Measurements from ENCODE around the gene ATP8B3. TPM values are rescaled to one million over a fixed set of nuclear protein-coding genes. Genes with fewer than 3 reads are reported as not detected.

ATP8B3 gene
- total and polyA plus RNA-seq, 4 donors = 0.38 to 4.7 (median 1.2) TPM

DNA sequence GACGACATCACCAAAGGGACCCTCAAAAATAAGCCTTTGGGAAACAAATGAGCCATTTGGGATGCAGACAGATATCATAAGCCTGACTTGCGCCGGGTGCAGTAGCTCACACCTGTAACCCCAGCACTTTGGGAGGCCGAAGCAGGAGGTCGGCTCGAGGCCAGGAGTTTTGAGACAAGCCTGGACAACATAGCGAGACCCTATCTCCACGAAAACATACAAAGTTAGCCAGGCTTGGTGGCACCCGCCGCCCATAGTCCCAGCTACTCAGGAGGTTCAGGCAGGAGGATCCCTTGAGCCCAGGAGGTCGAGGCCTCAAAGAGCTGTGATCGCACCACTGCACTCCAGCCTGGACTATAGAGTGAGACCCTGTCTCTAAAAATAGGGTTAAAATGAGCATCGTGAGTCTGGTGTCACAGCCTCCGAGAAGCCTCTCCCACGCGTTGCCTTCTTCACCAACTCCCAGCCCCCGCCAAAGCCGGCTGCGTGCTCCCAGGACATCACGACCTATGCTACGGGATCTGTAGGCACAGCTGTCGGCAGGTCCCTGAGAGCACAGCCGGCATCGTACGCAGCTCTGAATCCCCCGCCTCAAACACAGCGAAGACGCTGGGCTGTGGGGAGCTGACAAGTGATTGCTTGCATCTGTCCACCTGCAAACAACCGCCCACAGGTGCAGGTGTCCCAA, 34.6 kb upstream of the ATP8B3 start:
- no peak overlapping the region for H3K27ac ChIP-seq (ENCODE audit: low read depth in 1 of 2, low read length in 2 of 2)
- 80 to 84% methylated on average over 29 of the region's 29 CpGs for WGBS, 2 donors
- intact Hi-C loops (cut with DNase I) = no loop called here
- no peak for DNase-seq
- peaks cover 0 to 3% of the 10 kb centered on the region in 2 donors for H3K4me1 ChIP-seq (ENCODE audit: control insufficient read depth in 1 of 2, insufficient read depth in 2 of 2, low read length in 2 of 2)
- no peaks in the 10 kb centered on the region for H3K9me3 ChIP-seq (ENCODE audit: control insufficient read depth, low read length)
- ATAC-seq (ENCODE audit: low FRiP score) = no peak
- H3K36me3 ChIP-seq (ENCODE audit: control insufficient read depth in 1 of 2, insufficient read depth in 2 of 2, low read length in 1 of 2) = no peaks in the 10 kb centered on the region
- H3K27me3 ChIP-seq (ENCODE audit: control insufficient read depth in 1 of 2, insufficient read depth in 2 of 2, low read length in 1 of 2) = no peaks in the 10 kb centered on the region
- no peak overlapping the region for H3K4me3 ChIP-seq (ENCODE audit: low read length in 2 of 2)

GRCh38 chr19:1845642-1846041, 33.6 kb upstream of the ATP8B3 start:
- Histone ChIP-seq H3K27ac (ENCODE audit: low read depth in 1 of 2, low read length in 2 of 2) (no peak overlapping the region), H3K27me3 (ENCODE audit: control insufficient read depth in 1 of 2, insufficient read depth in 2 of 2, low read length in 1 of 2) (no peaks in the 10 kb centered on the region), H3K9me3 (ENCODE audit: control insufficient read depth, low read length) (no peaks in the 10 kb centered on the region), H3K36me3 (ENCODE audit: control insufficient read depth in 1 of 2, insufficient read depth in 2 of 2, low read length in 1 of 2) (no peaks in the 10 kb centered on the region), H3K4me3 (ENCODE audit: low read length in 2 of 2) (no peak overlapping the region), H3K4me1 (ENCODE audit: control insufficient read depth in 1 of 2, insufficient read depth in 2 of 2, low read length in 2 of 2) (peaks cover 0 to 3% of the 10 kb centered on the region in 2 donors)
- 89 to 92% methylated on average over 11 of the region's 11 CpGs for WGBS, 2 donors
- DNase-seq = no peak
- intact Hi-C loops (cut with DNase I) = no loop called here
- ATAC-seq (ENCODE audit: low FRiP score) = no peak

DNA sequence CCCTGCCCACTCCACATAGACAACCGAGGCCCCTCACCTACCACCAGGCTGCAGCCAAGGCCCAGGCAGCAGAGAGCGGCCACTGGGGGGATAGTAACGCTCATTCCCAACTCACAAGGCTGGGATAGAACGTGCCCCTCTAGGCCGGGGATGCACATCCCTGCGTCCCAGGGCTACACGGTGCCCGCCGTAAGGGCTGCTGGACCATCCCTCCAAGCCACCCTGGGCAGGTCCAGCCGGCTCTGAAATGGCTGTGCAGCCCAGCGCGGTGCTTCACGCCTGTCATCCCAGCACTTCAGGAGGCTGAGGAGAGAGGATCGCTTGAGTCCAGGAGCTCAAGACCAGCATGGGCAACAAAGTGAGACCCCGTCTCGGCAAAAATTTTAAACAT, 33.0 kb upstream of the ATP8B3 start:
- Histone ChIP-seq H3K9me3 (ENCODE audit: control insufficient read depth, low read length) (no peaks in the 10 kb centered on the region), H3K4me1 (ENCODE audit: control insufficient read depth in 1 of 2, insufficient read depth in 2 of 2, low read length in 2 of 2) (peaks cover 0 to 3% of the 10 kb centered on the region in 2 donors), H3K27me3 (ENCODE audit: control insufficient read depth in 1 of 2, insufficient read depth in 2 of 2, low read length in 1 of 2) (no peaks in the 10 kb centered on the region), H3K27ac (ENCODE audit: low read depth in 1 of 2, low read length in 2 of 2) (no peak overlapping the region), H3K36me3 (ENCODE audit: control insufficient read depth in 1 of 2, insufficient read depth in 2 of 2, low read length in 1 of 2) (no peaks in the 10 kb centered on the region), H3K4me3 (ENCODE audit: low read length in 2 of 2) (no peak overlapping the region)
- WGBS, 2 donors = 86 to 89% methylated on average over 16 of the region's 16 CpGs
- no peak for DNase-seq
- intact Hi-C loops (cut with DNase I) = no loop called here
- no peak for ATAC-seq (ENCODE audit: low FRiP score)

DNA sequence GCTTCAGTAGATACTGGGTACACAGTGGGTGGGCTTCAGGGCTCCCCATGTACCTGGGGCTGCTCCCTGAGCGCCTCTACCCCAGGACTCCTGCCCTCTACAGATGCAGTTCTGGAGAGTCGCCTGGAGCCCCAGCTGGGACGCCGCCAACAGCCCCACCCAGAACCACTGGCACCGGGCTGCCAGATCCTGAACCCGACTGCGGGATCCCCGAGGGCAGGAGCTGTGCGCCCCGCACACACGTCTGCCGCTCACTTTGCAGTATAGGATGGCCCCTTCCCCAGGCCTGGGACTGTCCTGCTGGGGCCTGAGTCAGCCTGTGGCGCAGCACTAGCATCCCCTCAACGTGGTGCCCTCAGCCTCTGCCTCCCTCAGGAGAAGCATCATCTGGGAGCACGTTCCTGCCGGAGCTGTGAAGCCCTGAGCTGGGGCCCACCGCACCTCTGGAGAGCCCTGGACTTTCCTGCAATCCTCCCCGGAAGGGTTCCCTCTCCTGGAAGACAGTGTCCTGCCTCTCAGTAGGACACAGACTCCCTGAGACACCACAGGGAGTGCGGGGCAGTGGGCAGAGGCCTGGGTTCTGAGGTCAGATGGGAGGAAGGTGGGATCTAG, 32.5 kb upstream of the ATP8B3 start:
- H3K27me3 ChIP-seq (ENCODE audit: control insufficient read depth in 1 of 2, insufficient read depth in 2 of 2, low read length in 1 of 2) = no peaks in the 10 kb centered on the region
- intact Hi-C loops (cut with DNase I) = no loop called here
- ATAC-seq (ENCODE audit: low FRiP score) = no peak
- 74 to 80% methylated on average over 19 of the region's 19 CpGs for WGBS, 2 donors
- H3K4me3 ChIP-seq (ENCODE audit: low read length in 2 of 2) = no peak overlapping the region
- H3K27ac ChIP-seq (ENCODE audit: low read depth in 1 of 2, low read length in 2 of 2) = no peak overlapping the region
- no peaks in the 10 kb centered on the region for H3K36me3 ChIP-seq (ENCODE audit: control insufficient read depth in 1 of 2, insufficient read depth in 2 of 2, low read length in 1 of 2)
- DNase-seq = no peak
- H3K4me1 ChIP-seq (ENCODE audit: control insufficient read depth in 1 of 2, insufficient read depth in 2 of 2, low read length in 2 of 2) = peaks cover 0 to 3% of the 10 kb centered on the region in 2 donors
- no peaks in the 10 kb centered on the region for H3K9me3 ChIP-seq (ENCODE audit: control insufficient read depth, low read length)

DNA sequence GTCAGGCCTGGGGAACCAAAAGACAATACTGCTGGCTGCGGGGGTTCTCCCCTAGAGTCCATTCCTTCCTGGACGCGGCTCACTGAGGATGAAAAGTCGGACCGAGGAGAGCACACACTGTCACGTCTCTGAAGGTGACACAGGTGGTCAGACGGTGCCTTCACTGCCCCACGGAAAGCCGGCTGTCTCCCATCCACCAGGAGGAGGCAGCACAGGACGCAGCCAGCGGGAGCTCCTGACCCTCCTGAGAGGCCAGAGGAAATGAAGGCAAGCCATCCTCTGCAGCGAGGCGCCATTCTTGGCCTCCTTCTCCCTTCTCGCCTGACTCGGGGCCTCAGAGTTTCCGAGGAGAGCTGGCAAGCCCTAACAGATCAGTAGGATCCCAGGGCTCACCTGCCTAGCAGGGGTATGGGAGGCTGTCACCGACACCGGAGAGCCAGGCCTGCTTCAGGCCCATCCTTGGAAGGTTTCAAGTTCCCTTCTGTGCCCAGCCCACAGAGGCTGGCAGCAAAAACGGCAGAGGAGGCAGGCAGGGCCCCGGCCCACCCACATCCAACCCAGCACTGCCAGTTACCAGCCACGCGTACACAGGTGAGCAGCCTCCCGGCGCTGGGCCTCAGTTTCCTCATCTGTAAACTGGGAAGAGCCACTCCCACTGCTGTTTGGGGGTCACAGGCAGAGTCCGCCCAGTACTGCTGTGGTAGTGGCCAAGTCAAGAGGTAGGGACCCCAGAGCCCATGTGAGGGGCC, 31.7 kb upstream of the ATP8B3 start:
- intact Hi-C loops (cut with DNase I) = no loop called here
- H3K27ac ChIP-seq (ENCODE audit: low read depth in 1 of 2, low read length in 2 of 2) = no peak overlapping the region
- H3K4me3 ChIP-seq (ENCODE audit: low read length in 2 of 2) = no peak overlapping the region
- H3K9me3 ChIP-seq (ENCODE audit: control insufficient read depth, low read length) = no peaks in the 10 kb centered on the region
- DNase-seq (no peak), ATAC-seq (ENCODE audit: low FRiP score) (no peak)
- 73 to 78% methylated on average over 25 of the region's 25 CpGs for WGBS, 2 donors
- peaks cover 0 to 3% of the 10 kb centered on the region in 2 donors for H3K4me1 ChIP-seq (ENCODE audit: control insufficient read depth in 1 of 2, insufficient read depth in 2 of 2, low read length in 2 of 2)
- no peaks in the 10 kb centered on the region for H3K27me3 ChIP-seq (ENCODE audit: control insufficient read depth in 1 of 2, insufficient read depth in 2 of 2, low read length in 1 of 2)
- no peaks in the 10 kb centered on the region for H3K36me3 ChIP-seq (ENCODE audit: control insufficient read depth in 1 of 2, insufficient read depth in 2 of 2, low read length in 1 of 2)

DNA sequence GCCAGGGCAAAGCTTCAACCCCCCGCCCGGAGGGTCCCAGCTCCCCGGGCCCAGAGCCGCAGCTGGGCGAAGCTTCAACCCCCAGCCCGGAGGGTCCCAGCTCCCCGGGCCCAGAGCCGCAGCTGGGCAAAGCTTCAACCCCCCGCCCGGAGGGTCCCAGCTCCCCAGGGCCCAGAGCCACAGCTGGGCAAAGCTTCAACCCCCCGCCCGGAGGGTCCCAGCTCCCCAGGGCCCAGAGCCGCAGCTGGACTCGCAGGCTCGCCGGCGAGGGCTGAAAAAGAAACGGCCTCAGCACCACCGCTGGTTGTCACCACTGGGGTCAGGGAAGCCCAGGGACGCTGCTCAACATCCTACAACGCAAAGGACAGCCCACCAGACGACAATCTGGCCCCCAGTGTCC, 31.0 kb upstream of the ATP8B3 start:
- H3K36me3 ChIP-seq (ENCODE audit: control insufficient read depth in 1 of 2, insufficient read depth in 2 of 2, low read length in 1 of 2) = no peaks in the 10 kb centered on the region
- no peak overlapping the region for H3K4me3 ChIP-seq (ENCODE audit: low read length in 2 of 2)
- no peak overlapping the region for H3K27ac ChIP-seq (ENCODE audit: low read depth in 1 of 2, low read length in 2 of 2)
- intact Hi-C loops (cut with DNase I) = no loop called here
- DNase-seq = no peak
- H3K27me3 ChIP-seq (ENCODE audit: control insufficient read depth in 1 of 2, insufficient read depth in 2 of 2, low read length in 1 of 2) = no peaks in the 10 kb centered on the region
- 82 to 87% methylated on average over 22 of the region's 22 CpGs for WGBS, 2 donors
- no peak for ATAC-seq (ENCODE audit: low FRiP score)
- H3K9me3 ChIP-seq (ENCODE audit: control insufficient read depth, low read length) = no peaks in the 10 kb centered on the region
- peaks cover 0 to 3% of the 10 kb centered on the region in 2 donors for H3K4me1 ChIP-seq (ENCODE audit: control insufficient read depth in 1 of 2, insufficient read depth in 2 of 2, low read length in 2 of 2)

DNA sequence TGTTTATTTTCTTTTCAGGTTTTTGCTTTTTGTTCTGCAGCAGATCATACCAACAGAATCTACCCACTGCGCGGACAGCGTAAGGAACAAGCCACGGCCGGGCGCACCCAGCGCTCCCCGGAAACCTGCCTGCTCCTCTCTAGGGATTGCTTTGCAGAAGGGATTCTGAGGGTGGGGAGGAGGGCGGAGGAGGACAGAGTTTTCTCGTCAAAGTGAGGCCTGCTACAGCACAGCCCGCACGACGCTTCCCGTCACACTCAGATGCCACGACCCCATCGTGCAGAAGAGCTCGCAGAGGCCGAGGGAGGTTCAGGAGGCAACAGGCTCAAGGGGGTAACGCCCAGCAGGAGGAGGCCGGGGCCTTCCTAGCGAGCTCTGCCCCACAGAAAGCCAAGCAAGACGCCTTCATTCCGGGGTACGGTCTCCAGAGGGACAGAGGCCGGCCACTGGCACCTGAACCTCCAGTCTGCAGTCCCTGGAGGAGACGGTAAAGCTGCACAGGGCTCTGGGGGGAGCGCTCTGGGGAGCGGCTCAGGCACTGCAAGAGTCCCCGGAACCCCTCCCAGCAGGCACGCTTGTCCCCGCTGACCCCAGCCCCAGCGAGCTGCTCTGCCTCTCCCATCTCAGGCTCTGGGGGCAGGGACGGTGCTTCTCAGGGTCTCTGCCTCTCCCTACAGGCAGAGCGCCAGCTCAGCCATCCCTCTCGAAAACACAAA, 29.3 kb upstream of the ATP8B3 start:
- no peaks in the 10 kb centered on the region for H3K9me3 ChIP-seq (ENCODE audit: control insufficient read depth, low read length)
- intact Hi-C loops (cut with DNase I) = no loop called here
- H3K36me3 ChIP-seq (ENCODE audit: control insufficient read depth in 1 of 2, insufficient read depth in 2 of 2, low read length in 1 of 2) = no peaks in the 10 kb centered on the region
- H3K27ac ChIP-seq (ENCODE audit: low read depth in 1 of 2, low read length in 2 of 2) = no peak overlapping the region
- H3K4me1 ChIP-seq (ENCODE audit: control insufficient read depth in 1 of 2, insufficient read depth in 2 of 2, low read length in 2 of 2) = no peaks in the 10 kb centered on the region
- no peaks in the 10 kb centered on the region for H3K27me3 ChIP-seq (ENCODE audit: control insufficient read depth in 1 of 2, insufficient read depth in 2 of 2, low read length in 1 of 2)
- ATAC-seq (ENCODE audit: low FRiP score) (no peak), DNase-seq (no peak)
- WGBS, 2 donors = 83 to 84% methylated on average over 35 of the region's 35 CpGs
- no peak overlapping the region for H3K4me3 ChIP-seq (ENCODE audit: low read length in 2 of 2)

DNA sequence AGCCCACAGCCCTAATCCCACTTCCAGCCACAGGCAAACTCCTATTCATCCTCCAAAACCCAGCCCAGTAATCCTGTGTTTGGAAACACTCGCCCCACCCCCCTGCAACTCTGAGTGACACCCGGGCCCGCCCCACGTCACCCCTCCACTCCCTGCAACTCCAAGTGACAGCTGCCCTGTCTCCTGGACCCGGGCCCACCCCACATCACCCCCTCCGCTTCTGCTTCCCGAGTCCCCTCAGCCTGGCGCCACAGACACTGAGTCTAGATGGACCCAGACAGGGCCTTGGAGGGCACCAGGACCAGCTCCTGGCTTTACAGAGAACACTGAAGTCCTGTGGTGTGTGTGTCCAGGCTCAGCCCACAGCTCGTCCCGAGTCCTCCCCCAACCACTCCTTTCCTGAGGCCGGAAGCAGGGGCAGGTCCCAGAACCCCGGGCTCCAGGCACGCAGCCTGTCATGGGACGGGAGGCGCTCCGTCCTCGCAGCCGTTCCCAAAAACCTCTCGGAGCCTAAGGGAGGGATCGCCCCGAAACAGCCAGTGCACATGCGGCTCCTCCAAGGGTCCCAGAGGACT, 28.6 kb upstream of the ATP8B3 start:
- DNase-seq = no peak
- H3K27ac ChIP-seq (ENCODE audit: low read depth in 1 of 2, low read length in 2 of 2) = no peak overlapping the region
- intact Hi-C loops (cut with DNase I) = no loop called here
- H3K4me3 ChIP-seq (ENCODE audit: low read length in 2 of 2) = no peak overlapping the region
- WGBS, 2 donors = 80 to 86% methylated on average over 22 of the region's 22 CpGs
- no peaks in the 10 kb centered on the region for H3K4me1 ChIP-seq (ENCODE audit: control insufficient read depth in 1 of 2, insufficient read depth in 2 of 2, low read length in 2 of 2)
- no peaks in the 10 kb centered on the region for H3K36me3 ChIP-seq (ENCODE audit: control insufficient read depth in 1 of 2, insufficient read depth in 2 of 2, low read length in 1 of 2)
- ATAC-seq (ENCODE audit: low FRiP score) = no peak
- no peaks in the 10 kb centered on the region for H3K27me3 ChIP-seq (ENCODE audit: control insufficient read depth in 1 of 2, insufficient read depth in 2 of 2, low read length in 1 of 2)
- no peaks in the 10 kb centered on the region for H3K9me3 ChIP-seq (ENCODE audit: control insufficient read depth, low read length)
